Activated CD8-positive, alpha-beta memory T cell treated with anti-CD3 and anti-CD28 coated beads for 24 hours (primary cell): Measurements from ENCODE around the gene HIVEP3.

Experiments
- DNase-seq: peaks from one replicate; pipeline ENCODE4 v3.0.0-alpha.2; 2020

HIVEP3 gene

DNA sequence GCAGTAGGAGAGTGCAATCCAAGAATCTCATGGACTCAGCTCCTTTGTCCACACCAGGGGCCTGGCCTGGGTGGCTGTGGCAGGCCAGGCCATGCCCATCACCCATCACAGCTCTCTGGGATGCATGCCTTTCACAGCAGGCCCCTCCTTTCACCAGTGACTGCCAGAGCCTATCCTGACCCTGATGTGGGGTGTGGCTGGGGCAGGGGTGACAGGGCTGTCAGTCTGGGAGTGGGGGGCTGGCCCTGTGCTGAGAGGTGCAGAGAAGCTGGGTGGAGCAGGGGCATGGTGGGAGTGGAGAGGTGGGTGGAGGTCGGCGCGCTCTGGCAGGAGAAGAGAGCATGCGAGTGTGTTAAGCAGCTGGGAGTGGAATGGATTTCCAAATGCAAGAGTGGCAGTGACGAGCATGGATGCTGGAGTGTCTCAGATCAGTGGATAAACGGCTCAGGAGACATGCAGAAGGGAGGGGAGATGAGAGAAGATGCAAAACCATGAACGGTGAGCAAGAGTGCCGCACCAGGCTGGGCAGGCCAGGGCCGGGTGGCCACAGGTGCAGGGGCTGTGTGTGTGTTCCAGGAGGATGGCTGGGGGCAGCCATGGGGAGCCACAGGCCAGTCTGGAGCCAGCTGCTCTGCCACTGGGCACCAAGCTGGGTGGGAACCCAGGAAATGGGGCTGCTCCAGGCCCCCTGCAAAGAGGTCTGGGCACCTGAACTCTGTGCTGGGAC, 394.6 kb downstream of the HIVEP3 start:
- no peak for DNase-seq

DNA sequence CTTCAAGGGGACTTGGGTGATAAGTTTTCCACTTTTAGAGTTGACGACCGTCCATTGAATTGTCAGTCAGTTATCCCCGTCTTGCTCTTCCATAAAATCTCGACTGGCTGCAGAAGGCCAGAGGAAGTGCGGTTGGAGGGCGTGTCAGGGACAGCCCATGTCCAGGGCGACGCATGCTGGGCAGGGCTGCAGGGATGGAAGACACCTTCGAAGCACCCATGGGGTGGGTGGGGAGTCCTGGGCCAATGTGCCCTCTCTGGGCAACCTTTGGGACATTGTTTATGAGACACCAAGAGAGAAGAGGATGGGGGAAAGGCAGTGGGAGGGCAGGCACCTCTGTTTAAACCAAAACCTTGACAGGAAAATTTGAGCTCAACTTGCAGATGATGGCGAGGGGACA, 395.7 kb downstream of the HIVEP3 start:
- DNase-seq, result no peak

DNA sequence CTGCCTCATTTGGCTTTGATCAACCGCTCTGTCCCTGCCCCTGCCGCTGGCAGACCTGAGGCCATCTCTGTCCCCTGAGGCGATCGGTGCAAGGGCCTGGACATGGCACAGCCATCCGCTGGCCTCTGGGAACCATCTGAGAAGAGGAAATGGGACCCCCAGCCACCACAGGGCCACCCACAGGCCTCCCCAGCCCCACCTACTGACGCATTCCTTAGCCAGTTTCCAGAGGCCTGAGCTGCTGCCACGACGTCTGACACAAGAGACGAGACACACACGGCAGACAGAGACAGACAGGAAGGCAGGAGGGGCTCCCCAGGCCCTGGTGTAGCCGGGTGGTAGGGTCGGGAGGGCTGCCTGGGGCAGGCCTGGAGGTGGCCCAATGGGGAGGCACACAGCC, 397.0 kb downstream of the HIVEP3 start:
- DNase-seq, result no peak

DNA sequence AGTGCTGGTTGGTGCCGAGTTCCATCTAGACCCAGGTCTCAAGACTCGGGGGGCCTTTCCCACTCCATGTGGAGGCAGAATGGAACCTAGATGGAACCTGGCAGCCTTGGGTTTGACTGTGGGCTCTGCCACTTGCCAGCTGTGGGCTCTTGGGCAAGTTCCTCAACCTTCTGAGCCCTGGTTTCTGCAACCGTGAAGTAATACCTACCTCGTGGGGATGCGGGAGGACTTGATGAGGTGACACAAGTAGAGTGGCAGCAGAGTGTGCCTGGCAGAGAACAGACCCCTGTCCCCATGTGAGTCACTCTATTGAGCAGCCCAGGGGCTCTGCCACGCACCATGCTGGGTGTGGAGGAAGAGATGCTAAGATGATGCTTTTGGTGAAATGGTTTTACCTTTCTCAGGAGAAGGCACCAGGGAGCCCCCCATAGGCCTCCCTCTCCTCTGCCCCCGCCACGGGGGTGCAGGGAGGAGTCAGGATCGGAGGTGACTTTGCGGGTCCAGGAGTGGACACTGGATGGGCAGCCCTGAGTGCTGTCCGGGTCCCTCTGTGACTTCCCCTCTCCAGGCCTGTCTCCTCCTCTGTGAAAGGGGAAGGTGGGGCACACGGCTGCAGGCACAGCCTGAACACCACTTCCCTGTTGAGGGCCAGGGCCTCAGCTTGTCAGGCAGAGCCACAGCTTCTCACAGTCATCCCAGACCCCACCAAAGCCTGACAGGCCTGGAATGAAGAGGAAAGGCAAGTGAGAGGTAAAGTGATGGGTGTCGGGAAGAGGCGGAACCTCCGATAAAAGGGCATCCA, 397.6 kb downstream of the HIVEP3 start:
- DNase-seq, result no peak

DNA sequence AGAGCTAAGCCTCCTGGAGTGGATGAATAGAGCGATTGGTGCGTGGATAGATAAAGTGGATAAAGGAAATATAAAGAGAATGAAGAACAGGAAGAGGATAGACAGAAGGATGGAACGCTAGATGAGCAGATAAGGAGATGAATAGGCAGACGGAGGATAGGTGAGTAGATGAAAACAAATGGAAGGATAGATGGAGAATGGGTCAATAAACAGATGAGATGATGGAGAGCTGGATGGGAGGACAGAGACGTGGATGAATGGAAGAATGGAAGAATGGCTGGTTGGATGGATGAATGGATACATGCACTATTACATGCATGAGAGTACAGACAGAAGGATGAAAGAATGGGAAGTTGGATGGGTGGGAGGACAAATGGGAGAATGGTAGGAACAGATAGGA, 399.1 kb downstream of the HIVEP3 start:
- DNase-seq, result no peak

DNA sequence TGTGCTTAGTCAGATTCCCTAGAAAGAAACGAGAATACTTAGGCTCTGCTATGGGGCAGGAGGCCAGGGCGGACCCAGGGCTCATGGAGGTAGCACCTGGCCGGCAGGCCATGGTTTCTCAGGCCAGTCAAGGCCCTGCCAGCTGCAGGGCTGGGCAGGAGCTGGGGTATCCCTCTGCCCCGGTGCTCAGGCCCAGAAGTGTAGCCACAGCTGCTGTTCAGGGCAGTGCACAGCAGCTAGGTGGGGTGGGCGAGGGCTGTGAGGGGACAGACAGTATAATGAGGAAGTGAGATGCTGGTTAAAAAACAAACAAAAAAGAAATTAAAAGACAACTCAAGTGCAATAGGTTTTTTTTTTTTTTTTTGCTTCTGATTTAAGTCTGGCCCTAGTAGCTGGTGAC, 400.3 kb downstream of the HIVEP3 start:
- no peak for DNase-seq

DNA sequence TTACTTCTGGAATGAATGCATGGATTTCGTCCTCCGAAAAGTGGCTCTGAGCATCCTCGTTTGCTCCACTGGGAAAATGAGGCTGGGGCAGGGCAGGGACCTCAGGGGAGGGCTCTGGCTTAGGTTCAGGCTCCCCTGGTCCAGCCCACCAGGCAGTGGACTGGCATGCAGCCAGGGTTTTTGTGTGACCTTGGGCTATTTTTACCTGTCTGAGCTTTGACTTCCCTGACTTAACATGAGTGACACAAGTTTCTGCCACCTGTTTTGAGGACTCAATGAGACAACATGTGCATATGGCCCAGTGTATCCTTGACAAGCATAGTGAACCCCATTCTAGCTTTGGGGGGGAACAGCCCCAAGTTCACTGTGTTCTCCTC, 401.7 kb downstream of the HIVEP3 start:
- DNase-seq, result no peak

DNA sequence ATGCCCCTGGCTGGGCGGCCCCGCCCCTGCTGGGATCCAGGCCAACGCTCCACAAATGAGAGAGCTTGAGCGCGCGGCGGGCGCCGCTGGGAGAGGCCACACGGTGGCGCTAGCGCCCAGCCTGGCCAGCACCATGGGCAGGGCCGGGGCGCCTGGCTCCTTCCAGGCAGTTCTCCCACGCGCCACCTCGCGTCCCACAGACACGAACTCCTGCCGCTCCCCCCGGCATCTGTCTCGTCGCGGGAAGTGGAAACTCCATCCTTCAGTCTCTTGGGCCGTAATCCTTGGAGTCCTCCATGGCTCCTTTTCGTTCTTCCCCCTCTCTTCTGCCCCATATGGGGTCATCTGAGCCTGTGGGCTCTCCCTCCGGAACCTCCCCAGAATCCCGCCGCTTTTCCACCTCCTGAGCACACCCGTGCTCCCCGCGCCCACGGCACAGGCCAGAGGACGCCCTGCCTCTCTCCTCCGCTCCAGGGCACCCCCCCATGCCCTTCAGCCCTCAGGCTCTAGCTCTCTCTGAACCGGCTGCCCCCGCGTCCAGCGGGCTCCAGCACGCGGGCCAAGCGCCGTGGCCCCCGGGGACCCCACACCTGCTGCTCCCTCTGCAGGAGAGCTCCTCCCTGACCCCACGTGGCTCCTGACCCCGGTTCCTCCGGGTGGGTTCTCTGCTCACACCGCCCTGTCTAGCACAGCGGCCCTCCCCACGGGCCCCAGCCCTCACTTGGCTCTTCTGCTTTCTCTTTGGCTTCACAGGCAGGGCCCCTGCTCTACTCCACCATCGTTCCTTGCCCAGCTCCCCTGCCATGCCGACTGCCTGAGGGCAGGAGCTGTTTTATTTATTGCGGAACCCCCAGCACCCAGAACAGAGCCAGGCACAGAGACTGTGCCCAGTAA, 402.3 kb downstream of the HIVEP3 start:
- peak; percentile 87 for DNase-seq

DNA sequence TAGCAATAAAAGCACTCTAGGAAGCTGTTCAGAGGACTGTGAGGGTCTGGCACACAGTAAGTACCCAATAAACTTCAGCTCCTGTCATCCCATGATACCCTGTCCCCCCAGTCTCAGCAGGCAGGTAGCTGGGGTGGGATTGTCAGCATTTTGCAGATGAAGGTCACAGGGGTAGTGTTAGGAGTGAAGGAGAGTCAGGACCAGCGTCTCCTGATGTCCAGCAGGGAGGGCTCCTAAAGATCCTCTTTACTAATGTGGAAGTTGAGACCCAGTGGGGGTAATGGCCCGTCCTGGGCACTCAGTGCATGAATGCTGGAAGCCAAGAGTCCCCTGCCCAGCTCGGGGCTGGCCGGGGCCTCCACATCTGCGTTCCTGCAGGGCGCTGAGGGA, 402.9 kb downstream of the HIVEP3 start:
- no peak for DNase-seq

DNA sequence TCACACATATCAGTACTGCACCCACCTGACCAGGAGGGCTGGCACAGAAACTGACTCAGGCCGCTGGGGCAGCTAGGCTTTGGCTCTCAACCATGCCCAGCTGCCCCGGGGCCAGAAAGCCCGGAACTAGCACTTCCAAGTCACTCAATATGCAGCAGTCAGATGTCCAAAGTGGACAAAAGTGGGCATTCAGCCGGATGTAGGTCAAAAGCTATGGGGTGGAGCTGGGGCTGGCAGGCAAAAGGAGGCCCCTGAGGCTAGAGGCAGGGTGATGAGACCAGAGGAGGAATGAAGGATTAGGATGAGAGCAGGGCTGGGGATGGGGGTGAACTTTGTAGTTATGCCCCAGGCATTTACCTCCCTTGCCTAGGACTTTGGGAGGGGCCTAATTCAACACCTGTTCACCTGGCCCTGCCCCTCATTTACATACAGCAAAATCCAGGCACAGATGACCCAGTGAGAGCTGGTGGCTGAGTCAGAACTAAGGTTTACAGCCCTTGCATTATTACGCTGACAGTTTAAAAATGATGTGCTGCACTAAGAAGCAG, 403.5 kb downstream of the HIVEP3 start:
- no peak for DNase-seq

DNA sequence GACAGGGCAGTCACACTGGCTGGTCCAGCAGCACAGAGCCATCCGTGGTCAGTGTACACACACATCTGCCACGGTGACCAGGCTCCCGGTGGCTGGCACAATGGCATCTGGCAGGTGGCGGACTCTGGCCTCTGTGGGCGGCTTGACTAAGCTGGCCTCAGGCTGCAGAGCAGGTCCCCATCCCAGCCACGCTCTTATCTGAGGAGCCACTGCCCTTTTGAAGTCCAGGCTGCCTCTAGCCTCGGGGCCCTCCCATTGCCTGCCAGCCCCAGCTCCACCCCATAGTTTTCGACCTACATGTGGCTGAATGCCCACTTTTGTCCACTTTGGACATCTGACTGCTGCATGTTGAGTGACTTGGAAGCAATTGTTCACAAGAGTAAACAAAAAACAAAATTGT, 404.3 kb downstream of the HIVEP3 start:
- no peak for DNase-seq

DNA sequence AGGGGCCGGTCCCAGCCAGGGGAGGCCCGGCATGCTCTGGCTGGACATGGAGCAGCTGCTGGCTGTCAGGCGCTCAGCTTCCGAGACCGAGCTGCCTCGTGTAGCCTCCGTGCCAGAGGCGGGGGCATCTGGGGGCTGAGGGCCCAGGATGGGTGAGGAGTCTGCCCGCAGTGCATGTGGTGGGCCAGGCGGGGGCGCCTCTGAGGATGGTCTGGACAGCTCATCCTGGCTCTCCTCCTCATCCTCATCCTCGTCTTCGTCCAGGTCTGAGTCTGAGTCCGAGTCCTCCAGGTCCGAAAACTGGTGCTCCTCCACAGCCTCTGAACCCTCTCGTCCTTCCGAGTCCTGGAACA, 405.4 kb downstream of the HIVEP3 start:
- DNase-seq, result no peak

DNA sequence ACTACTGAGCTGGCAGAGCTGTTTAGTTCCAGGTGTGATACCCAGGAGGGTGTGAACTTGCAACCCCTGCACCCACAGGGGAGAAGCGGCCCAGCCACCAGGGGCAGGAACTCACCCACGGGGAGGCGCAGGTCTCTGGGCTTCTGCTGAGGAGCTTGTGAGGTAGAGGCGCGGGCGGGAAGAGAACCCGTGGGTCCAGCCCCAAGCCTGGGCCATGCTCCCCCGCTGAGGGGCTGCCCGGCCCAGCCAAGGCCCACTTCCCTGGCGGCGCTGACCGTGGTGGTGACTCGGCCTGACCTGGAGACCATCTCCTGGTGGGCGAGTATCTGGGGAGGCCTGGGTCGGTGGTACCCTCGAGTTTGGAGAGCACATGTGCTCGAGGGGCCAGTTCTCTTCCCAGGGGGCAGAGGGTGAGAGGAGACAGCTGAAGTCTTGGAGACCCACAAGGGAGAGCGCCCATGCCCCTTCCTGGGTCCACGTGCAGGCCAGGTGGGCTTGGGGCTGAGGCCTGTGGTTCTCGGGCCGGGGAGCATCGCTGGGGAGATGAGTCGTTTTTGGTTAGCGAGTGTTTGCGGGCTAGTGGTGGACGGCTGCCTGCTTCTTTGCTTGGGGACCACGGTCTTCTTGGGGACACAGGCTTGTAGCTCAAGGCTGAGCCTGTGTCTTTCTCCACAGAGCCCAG, 405.9 kb downstream of the HIVEP3 start:
- no peak for DNase-seq

DNA sequence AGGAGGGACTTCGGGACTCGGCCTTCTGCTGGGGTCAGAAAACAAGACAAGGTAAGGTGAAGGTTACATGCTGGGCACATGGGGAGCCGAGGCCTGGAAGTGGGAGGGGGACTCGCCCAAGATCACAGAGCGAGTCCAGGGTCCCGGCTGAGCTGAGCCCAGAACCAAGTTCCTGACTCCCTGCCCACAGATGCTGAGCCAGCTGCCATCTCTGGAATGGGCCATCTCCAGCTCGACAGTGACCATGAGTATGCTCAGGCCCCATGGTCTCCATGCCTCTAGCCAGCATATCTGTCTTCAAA, 407.5 kb downstream of the HIVEP3 start:
- no peak for DNase-seq

DNA sequence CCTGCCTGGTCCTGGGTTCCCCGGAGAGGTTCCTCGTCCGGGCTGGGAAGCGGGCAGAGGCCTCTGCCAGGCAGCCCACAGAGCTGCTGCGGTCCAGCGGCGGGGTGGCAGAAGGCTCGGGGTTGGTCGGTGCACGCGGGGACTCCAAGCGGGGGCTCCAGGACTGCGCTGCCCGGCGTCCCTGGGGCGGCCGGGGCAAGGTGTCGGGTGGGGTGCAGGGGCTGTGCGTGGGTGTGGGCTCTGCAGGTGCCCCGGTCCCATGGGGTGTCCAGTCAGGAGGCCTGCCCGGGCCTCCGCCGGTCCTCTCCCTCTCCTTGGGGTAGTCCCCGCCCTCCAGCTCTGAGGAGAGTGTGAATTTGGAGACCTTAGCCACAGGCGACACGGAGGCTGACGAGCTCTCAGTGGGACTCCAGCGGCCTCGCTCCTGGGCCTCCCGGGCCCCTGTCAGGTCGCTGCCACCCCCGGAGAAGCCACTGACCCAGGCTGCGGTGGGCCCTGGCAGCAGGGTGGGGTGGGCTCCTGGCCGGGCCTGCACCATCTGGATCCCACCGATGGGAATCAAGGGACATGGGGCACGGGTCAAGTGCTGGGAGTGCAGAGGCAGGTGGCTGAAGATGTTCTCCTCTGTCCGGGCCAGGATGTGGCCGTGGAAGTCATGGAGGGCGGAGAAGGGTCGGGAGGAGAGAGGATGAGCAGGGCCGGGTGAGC, 408.0 kb downstream of the HIVEP3 start:
- DNase-seq, result no peak

DNA sequence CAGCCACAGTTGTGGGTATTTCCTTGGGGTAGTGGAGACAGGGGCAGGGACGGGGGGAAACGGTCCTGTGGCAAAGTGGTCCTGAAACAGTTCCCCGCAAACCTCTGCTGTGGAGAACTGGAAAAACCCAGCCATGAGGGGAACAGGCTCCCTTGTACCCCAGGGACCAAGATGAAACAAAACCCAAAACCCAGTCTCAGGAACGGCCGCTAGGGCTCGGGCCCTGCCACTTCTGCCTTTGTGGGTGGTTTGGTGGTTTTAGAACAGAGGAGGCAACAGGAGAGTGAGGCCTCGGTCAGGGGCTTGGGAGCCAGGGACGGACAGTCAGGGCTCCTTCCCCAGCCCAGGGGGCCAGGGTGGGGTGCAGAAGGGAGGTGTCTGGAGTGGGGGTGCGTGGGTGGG, 409.5 kb downstream of the HIVEP3 start:
- DNase-seq, result no peak

DNA sequence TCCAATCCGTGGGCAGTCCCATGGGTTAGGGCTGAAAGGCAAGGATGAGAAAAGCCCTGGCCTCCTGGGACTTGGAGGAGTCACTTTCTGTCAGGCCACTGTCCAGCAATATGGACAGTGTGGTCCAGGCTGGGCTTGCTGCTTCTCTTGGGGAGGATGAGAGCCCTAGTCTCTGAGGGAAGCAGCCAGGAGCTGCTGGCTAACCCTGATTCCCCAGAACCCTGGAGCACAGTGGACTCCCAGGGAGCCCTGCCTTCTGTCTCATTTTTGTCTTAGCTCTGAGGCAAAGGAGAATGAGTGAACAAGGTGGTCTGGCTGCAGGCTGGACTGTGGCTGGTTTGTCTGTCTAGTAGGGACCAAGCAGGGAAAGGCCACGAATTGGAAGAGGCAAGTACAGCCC, 410.4 kb downstream of the HIVEP3 start:
- no peak for DNase-seq

DNA sequence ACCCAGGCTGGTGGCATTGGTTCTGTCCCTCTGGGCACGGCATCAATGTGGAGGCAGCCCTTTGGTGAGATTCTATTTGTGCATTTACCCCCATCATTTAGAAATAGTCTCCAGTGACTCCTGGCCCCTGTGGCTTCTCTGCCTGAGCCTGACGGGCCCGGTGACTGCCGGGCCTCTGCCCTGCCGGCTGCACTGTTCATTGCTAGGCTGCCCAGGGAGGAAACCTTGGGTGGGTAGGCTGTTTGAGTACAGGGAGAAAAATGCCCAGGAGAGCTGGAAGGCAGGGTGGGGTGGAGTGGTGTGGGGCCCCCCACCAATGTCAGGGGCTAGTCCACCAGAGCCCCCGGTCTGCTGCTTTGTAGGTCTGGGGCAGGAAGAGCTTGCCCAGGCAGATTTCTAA, 410.9 kb downstream of the HIVEP3 start:
- no peak for DNase-seq

DNA sequence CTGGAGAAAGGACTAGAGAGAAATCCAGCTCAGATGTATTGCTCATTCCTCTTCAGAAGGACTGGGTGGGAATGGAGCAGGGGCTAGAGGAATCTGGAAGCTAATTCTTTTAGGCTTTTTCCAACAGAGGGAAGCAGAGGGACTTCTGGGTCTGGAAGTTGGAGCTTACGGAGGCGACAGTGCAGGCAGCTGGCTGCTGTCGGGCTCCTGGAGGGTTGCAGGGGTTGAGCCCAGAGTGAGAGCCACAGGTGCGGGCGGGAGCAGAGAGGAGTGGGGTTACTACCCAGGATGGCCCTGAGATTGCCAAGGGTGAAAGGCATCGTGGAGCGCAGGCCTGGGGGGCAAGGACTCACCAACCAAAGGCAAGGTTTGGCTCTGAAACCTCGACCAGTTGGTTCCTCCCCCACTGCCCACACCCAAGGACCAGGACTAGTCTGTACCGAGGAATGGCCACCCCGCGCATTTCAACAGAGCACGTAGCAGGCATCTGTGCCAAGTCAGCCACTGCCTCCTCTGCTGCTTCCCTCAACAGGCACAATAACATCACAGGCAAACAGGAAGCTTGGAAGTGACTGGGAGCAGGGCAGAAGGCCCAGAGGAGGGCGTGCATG, 411.5 kb downstream of the HIVEP3 start:
- DNase-seq, result no peak

DNA sequence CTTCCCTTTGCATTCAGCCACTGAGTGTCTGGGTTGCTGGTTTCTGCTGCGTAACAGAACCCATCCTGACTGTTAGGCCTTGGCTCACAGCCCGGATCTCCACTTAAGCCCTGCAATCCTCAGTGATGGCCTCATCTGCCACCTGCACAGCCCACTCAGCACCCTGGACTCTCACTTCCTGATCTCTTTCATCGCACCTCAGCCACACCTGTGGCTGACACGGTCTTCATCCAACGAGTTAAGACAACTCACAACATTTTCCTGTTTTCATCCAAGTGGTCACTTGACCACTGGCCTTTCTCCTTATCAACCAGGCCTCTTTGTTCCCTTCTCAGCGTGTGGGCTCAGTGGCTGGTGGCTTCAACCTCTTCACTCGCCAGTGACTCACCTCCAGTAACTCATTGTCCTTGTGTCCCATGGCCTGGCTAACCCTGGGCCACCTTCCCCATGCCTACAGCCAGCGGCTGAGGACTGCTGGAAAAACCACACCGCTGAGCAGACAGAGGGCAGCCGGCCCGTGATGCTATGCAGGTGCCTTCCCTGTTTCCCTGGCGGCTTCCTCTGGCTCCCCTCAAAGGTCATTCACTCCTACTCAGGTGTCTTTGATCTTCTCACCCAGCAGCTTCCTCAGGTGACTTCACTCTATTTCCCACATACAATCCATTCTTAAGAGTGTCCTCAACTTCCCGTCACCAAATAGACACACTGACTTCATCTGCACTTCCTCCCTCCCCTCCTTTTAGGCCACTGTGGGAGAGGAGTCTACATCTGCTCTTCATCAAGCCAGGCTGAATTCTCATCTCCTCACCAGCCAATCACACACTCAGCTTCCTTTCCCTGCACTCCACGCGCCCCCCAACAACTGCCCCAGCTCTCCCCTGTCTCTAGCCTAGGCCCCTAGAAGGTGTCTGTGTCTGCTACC, 414.3 kb downstream of the HIVEP3 start:
- no peak for DNase-seq
